Measurements from ENCODE around the gene IMMP2L.

Gene IMMP2L

GRCh38 chr7:111104710-111105109 is 457.6 kb downstream of the IMMP2L start:
- H3K36me3 ChIP-seq, result peaks cover 48% of the 10 kb centered on the region
- H3K27me3 ChIP-seq, result no peaks in the 10 kb centered on the region
- no peak overlapping the region for H3K4me3 ChIP-seq (ENCODE audit: low read depth, low read length)
- H3K4me1 ChIP-seq, result peaks cover 34% of the 10 kb centered on the region
- H3K9me3 ChIP-seq, result no peaks in the 10 kb centered on the region
- no peak for TF ChIP-seq CTCF (IDR thresholded peaks at IDR 0.05; ENCODE audit: low read depth, low read length)
- no peak for DNase-seq

DNA sequence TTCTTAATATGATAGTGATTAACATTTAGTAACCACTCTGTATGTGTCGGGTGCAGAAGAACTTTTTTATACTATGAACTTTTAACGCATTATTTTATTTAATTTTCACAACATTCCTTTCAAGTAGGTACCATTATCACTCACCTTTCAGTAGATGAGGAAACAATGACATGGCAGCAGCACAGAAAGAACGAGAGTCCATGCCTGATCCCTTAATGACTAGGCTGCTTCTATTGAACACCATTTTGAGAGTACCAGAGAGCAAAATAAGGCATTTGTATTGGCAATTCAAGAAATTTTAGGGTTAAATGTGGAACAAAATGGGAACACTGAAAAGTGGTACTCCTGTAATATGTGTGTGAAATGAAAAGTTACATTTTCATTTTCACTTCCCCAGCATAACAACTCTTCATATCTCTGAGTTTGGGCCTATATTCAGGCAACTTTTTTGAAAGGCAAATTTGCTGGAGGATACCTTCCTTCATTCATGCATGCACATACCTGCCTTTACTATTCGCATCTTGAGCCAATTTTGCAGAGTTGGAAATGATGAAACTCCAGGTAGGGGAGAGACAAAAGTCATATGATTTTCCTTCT is 458.5 kb downstream of the IMMP2L start:
- Histone ChIP-seq H3K4me1 (peaks cover 38% of the 10 kb centered on the region), H3K4me3 (ENCODE audit: low read depth, low read length) (no peak overlapping the region), H3K9me3 (no peaks in the 10 kb centered on the region), H3K36me3 (peaks cover 48% of the 10 kb centered on the region), H3K27me3 (no peaks in the 10 kb centered on the region)
- no peak for DNase-seq
- TF ChIP-seq CTCF (IDR thresholded peaks at IDR 0.05; ENCODE audit: low read depth, low read length), result no peak

DNA sequence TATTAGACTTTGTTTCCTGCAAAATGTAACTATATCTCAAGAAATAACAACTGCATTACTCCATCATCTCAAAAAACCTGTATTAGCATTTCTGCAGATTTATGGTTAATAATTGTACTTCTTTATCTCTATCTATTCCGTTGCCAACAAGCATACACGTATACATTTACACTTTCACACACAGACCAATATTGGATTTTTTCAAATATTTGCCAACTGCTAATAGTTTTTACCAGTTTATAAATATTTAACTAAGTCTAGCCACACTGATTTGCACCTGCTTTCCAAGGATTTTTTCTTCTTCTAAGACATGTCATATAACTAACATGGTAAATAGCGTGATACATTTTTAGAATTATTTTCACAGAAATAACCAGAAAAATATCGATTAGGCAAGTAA is 459.2 kb downstream of the IMMP2L start:
- peaks cover 50% of the 10 kb centered on the region for H3K36me3 ChIP-seq
- H3K4me1 ChIP-seq, result peaks cover 36% of the 10 kb centered on the region
- no peak overlapping the region for H3K4me3 ChIP-seq (ENCODE audit: low read depth, low read length)
- no peak for TF ChIP-seq CTCF (IDR thresholded peaks at IDR 0.05; ENCODE audit: low read depth, low read length)
- no peaks in the 10 kb centered on the region for H3K9me3 ChIP-seq
- DNase-seq, result no peak
- H3K27me3 ChIP-seq, result no peaks in the 10 kb centered on the region

- H3K36me3 ChIP-seq, result peaks cover 61% of the 10 kb centered on the region
- H3K4me3 ChIP-seq (ENCODE audit: low read depth, low read length), result no peak overlapping the region
- no peak for TF ChIP-seq CTCF (IDR thresholded peaks at IDR 0.05; ENCODE audit: low read depth, low read length)
- DNase-seq, result peak; percentile 57
- no peaks in the 10 kb centered on the region for H3K27me3 ChIP-seq
- peaks cover 28% of the 10 kb centered on the region for H3K4me1 ChIP-seq
- no peaks in the 10 kb centered on the region for H3K9me3 ChIP-seq
Measured at GRCh38 chr7:111101856-111102646, 460.2 kb downstream of the IMMP2L start.

DNA sequence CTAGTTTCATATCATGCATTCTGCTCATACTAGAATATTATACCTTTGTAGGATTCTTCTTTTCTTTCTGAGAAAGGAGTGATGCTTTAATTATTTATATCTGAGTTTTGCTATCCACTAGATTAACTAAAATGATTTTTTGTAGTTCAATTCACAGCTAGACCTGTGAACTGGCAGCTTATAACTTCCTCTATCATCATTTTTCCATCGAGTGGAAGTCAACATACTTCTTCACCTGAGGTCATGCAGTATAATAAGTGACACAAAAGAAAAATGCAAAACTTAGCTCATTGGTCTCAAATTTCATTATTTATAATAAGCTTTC is 463.4 kb downstream of the IMMP2L start:
- DNase-seq, result no peak
- Histone ChIP-seq H3K9me3 (no peaks in the 10 kb centered on the region), H3K4me1 (peaks cover 36% of the 10 kb centered on the region), H3K4me3 (ENCODE audit: low read depth, low read length) (no peak overlapping the region), H3K36me3 (peaks cover 58% of the 10 kb centered on the region), H3K27me3 (no peaks in the 10 kb centered on the region)
- no peak for TF ChIP-seq CTCF (IDR thresholded peaks at IDR 0.05; ENCODE audit: low read depth, low read length)

Measured in BE2C (cell line).